HepG2 (cell line): ENCODE measurements around the gene PSEN2. TPM values are rescaled to one million over a fixed set of nuclear protein-coding genes. Genes with fewer than 3 reads are reported as not detected.
"Not testable (repeated sequence)": the region's sequence is repeated elsewhere in the genome, so short reads cannot be mapped to it uniquely, and the experiment has no call there.

Source experiments
- ATAC-seq: fragments of 200-7000 bp; cut with Tn5 transposase; 3 replicates; pipeline ENCODE4 v1.9.1; 2020; ENCODE audit warnings: mild to moderate bottlenecking, moderate library complexity
- BruUV-seq: library from RNA; stranded (reverse); fragments of 400-500 nt; replicated peaks from 2 replicates; lab custom pipeline; 2021; lab: Mats Ljungman, UMichigan
- CTCF ChIA-PET: fragments of 300-600 bp; formaldehyde crosslinking; extraction: SDS; loops from one replicate; lab custom pipeline; 2021; ENCODE audit warnings: low total read pairs, inconsistent platforms, low intra/inter-chr PET ratio; lab: Yijun Ruan, JAX
- POLR2A ChIA-PET: fragments of 350-600 bp; sonication (Branson Sonifier 250); formaldehyde crosslinking; loops from one replicate; lab custom pipeline; 2020; ENCODE audit warnings: antibody characterized with exemption, inconsistent platforms; lab: Yijun Ruan, JAX
- DNase-seq: peaks from one replicate; pipeline ENCODE4 v3.0.0-alpha.2; 2015; ENCODE audit warnings: low spot score
- FAIRE-seq: peaks from 3 replicates; lab custom pipeline; 2011; peaks lifted over from hg19 to GRCh38; lab: Jason Lieb, UNC
- H2AFZ ChIP-seq: one replicate; pipeline ENCODE4 v1.6.1; 2011; ENCODE audit warnings: low read length, inconsistent platforms
- H3K27ac ChIP-seq: fragments of 300-600 bp; 3 replicates; pipeline ENCODE4 v1.8.0; 2011; ENCODE audit warnings: mixed run types, mild to moderate bottlenecking, mixed read lengths, low read length, inconsistent platforms; ENCODE audit not compliant: insufficient read depth; ENCODE audit errors: extremely low read length
- H3K27me3 ChIP-seq, 2 experiments: fragments of 200-600 bp in 1 of 2; 2 replicates in 1 of 2; 3 replicates in 1 of 2; pipeline versions ENCODE4 v1.6.0 to v1.8.0; 2011; ENCODE audit warnings: low read length in 2 of 2, mild to moderate bottlenecking in 2 of 2, moderate library complexity in 2 of 2, inconsistent platforms in 1 of 2; ENCODE audit not compliant: insufficient read depth in 2 of 2, control insufficient read depth in 1 of 2
- H3K36me3 ChIP-seq, 2 experiments: fragments of 200-600 bp in 1 of 2; replicated peaks in 1 of 2; 2 replicates in 1 of 2; 3 replicates in 1 of 2; pipeline versions ENCODE4 v1.5.1 to v1.8.0; 2011; ENCODE audit warnings: low read length in 2 of 2, inconsistent platforms in 1 of 2; ENCODE audit not compliant: insufficient read depth in 2 of 2, control insufficient read depth in 1 of 2
- H3K4me1 ChIP-seq: 2 replicates; pipeline ENCODE4 v1.5.1; 2012; ENCODE audit warnings: low read length, inconsistent platforms; ENCODE audit not compliant: insufficient read depth
- H3K4me2 ChIP-seq: 2 replicates; pipeline ENCODE4 v1.6.0; 2011; ENCODE audit warnings: low read depth, low read length, inconsistent platforms
- H3K4me3 ChIP-seq, 3 experiments: fragments of 200-600 bp in 1 of 3; sonication (generic), shearing (Covaris generic) in 1 of 3; replicated peaks in 1 of 3; 2 replicates each; pipeline ENCODE4 v1.5.1; 2011 to 2016; ENCODE audit warnings: low read length in 3 of 3, inconsistent platforms in 2 of 3, low read depth in 2 of 3, mild to moderate bottlenecking in 2 of 3, control low read depth in 1 of 3, mixed read lengths in 1 of 3; ENCODE audit not compliant: insufficient read depth in 1 of 3
- H3K79me2 ChIP-seq: one replicate; pipeline ENCODE4 v1.6.1; 2011; ENCODE audit warnings: low read length, inconsistent platforms; ENCODE audit not compliant: insufficient read depth
- H3K9ac ChIP-seq: 2 replicates; pipeline ENCODE4 v1.6.0; 2011; ENCODE audit warnings: mild to moderate bottlenecking, low read depth, low read length, inconsistent platforms; ENCODE audit not compliant: insufficient read depth
- H3K9me3 ChIP-seq: 2 replicates; pipeline ENCODE4 v1.5.1; 2012; ENCODE audit warnings: mild to moderate bottlenecking, low read length
- H4K20me1 ChIP-seq: 2 replicates; pipeline ENCODE4 v1.6.0; 2011; ENCODE audit warnings: inconsistent platforms, mild to moderate bottlenecking, low read length, moderate library complexity; ENCODE audit not compliant: insufficient read depth
- PATZ1 ChIP-seq: sonication (generic); formaldehyde crosslinking; IDR thresholded peaks from 2 replicates; pipeline ENCODE4 v1.4.0; 2020; ENCODE audit warnings: missing genetic modification reagents
- ZFP37 ChIP-seq: sonication (generic); formaldehyde crosslinking; IDR thresholded peaks from 2 replicates; pipeline ENCODE4 v1.4.0; 2020; ENCODE audit warnings: missing genetic modification reagents, borderline replicate concordance
- ZNF160 ChIP-seq: sonication (generic); formaldehyde crosslinking; IDR thresholded peaks from 2 replicates; pipeline ENCODE4 v1.8.0; 2022; ENCODE audit warnings: mild to moderate bottlenecking, inconsistent platforms, missing genetic modification reagents
- ZNF235 ChIP-seq: sonication (generic); formaldehyde crosslinking; IDR thresholded peaks from 2 replicates; pipeline ENCODE4 v1.8.1; 2023; ENCODE audit warnings: mild to moderate bottlenecking, missing genetic modification reagents, borderline replicate concordance
- ZNF296 ChIP-seq: sonication (generic); formaldehyde crosslinking; conservative IDR thresholded peaks from 2 replicates; pipeline ENCODE4 v1.5.0; 2020; ENCODE audit warnings: mild to moderate bottlenecking, missing genetic modification reagents
- ZNF543 ChIP-seq: sonication (generic); formaldehyde crosslinking; IDR thresholded peaks from 2 replicates; pipeline ENCODE4 v1.4.0; 2020; ENCODE audit warnings: mild to moderate bottlenecking, missing genetic modification reagents
- ZNF709 ChIP-seq: sonication (generic); formaldehyde crosslinking; IDR thresholded peaks from 2 replicates; pipeline ENCODE4 v1.5.0; 2020; ENCODE audit warnings: mild to moderate bottlenecking, missing genetic modification reagents
- WGBS: methylation state at CpG from one replicate; pipeline ENCODE4 v1.1.6; 2017; ENCODE audit warnings: low lambda C conversion rate; 5-methylcytosine and 5-hydroxymethylcytosine counted together
- in situ Hi-C: cut with HindIII; loops from 2 replicates; pipeline ENCODE4 v1.10.0; 2017; ENCODE audit warnings: low pct_unique_long_range_greater_than_20kb; ENCODE audit not compliant: extremely low pct_ligation_motif_present
- intact Hi-C: fragments of 100-400 bp; cut with micrococcal nuclease; formaldehyde crosslinking; loops from one replicate; pipeline ENCODE4 v1.10.0; 2022; ENCODE audit not compliant: unreplicated experiment
- polyA plus RNA-seq, 8 experiments: library from polyadenylated mRNA; depleted of rRNA in 3 of 8; stranded (reverse) in 7 of 8; unstranded in 1 of 8; fragments of >200 nt; fragmentation: Illumina TruSeq in 4 of 8; extraction: Trizol in 4 of 8; gene quantifications; 2 replicates each; pipeline versions ENCODE4 v1.2.1 to v1.2.3, GENCODE V29; 2011 to 2016; ENCODE audit warnings: low read depth in 4 of 8, missing spikeins in 1 of 8, mixed read lengths in 1 of 8; ENCODE audit not compliant: insufficient read depth in 1 of 8
- total RNA-seq, 5 experiments: library from RNA; depleted of rRNA; stranded (reverse); fragments of >200 nt; fragmentation: Illumina TruSeq; extraction: Trizol; gene quantifications; 2 replicates each; pipeline ENCODE4 v1.2.3, GENCODE V29; 2016; ENCODE audit warnings: low read depth in 1 of 5

PSEN2 gene
- total and polyA plus RNA-seq, 2 of the 13 experiments (the other 11 are each of a cell fraction or from before 2014, with no cell fraction given): 5.9 to 13.1 TPM

DNA sequence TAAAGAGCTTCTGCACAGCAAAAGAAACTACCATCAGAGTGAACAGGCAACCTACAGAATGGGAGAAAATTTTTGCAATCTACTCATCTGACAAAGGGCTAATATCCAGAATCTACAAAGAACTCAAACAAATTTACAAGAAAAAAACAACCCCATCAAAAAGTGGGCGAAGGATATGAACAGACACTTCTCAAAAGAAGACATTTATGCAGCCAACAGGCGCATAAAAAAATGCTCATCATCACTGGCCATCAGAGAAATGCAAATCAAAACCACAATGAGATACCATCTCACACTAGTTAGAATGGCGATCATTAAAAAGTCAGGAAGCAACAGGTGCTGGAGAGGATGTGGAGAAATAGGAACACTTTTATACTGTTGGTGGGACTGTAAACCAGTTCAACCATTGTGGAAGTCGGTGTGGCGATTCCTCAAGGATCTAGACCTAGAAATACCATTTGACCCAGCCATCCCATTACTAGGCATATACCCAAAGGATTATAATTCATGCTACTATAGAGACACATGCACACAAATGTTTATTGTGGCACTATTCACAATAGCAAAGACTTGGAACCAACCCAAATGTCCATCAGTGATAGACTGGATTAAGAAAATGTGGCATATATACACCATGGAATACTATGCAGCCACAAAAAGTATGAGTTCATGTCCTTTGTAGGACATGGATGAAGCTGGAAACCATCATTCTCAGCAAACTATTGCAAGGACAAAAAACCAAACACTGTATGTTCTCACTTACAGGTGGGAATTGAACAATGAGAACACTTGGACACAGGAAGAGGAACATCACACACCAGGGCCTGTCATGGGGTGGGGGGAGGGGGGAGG is 59.1 kb downstream of the PSEN2 start:
- H2AFZ ChIP-seq, H3K4me1 ChIP-seq, ATAC-seq, H3K27me3 ChIP-seq, H3K4me2 ChIP-seq, H3K79me2 ChIP-seq, in situ Hi-C loops, FAIRE-seq, DNase-seq, H3K4me3 ChIP-seq, H3K36me3 ChIP-seq, H3K9ac ChIP-seq, H4K20me1 ChIP-seq, H3K27ac ChIP-seq, H3K9me3 ChIP-seq, CTCF ChIA-PET, BruUV-seq: not testable (repeated sequence)
- WGBS: 40% methylated on average over 5 of the region's 5 CpGs
- intact Hi-C loops: loop anchor here (10.0 kb wide), 1 partner anchor 1155 kb away; the partner anchor contains the start of gene ARF1
- POLR2A ChIA-PET: interaction anchor here (1.0 kb wide), 1 partner anchor 9 kb away, joined by 3 read pairs; no protein-coding TSS in a partner anchor

DNA sequence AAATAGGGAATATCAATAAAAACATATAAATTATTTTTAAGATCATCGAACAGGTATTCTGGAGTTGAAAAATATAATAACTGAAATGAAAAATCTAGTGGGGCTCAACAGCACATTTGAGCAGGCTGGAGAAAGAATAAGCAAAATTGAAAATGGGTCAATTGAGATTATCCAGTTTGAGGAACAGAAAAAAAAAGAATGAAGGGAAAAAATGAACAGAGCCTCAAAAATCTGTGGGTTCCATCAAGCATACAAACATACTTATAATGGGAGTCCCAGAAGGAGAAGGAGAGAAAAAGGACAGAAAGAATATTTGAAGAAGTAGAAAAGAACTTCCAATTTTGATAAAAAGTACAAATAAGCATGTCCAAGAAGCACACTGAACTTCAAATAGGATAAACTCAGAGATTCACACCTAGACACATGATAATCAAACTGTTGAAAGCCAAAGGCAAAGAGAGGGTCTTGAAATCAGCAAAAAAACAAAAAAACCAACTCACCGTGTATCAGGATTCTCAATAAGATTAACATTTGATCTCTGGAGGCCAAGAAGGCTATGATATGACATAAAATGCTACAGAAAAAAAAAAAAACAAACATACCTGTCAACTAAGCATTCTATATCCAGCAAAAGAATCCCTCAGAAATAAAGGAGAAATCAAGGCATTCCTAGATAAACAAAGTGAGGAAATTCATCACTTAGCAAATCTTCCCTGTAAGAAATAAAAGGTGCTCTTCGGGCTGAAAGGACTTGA is 64.2 kb downstream of the PSEN2 start:
- Histone ChIP-seq H3K9me3 (peaks cover 14% of the 10 kb centered on the region), H3K9ac (no peak overlapping the region), H3K4me3 (no peak overlapping the region), H3K4me2 (no peak overlapping the region), H3K27ac (no peak overlapping the region), H2AFZ (no peak overlapping the region), H3K36me3 (no peaks in the 10 kb centered on the region), H3K4me1 (peaks cover 17% of the 10 kb centered on the region), H3K27me3 (no peaks in the 10 kb centered on the region), H4K20me1 (no peaks in the 10 kb centered on the region), H3K79me2 (no peaks in the 10 kb centered on the region)
- CTCF ChIA-PET: no interaction called here
- BruUV-seq: no TSS peak
- intact Hi-C loops (loop anchor here (10.0 kb wide), 1 partner anchor 1150 kb away; the partner anchor contains the start of gene ARF1), in situ Hi-C loops (no loop called here)
- TF ChIP-seq ZNF709 (CRISPR knock-in tag): peak; percentile 95; the same call in 1 of the 2 replicates
- TF ChIP-seq ZFP37: no peak
- TF ChIP-seq ZNF235 (CRISPR knock-in tag): no peak
- TF ChIP-seq ZNF296 (CRISPR knock-in tag): no peak
- TF ChIP-seq PATZ1 (CRISPR knock-in tag): no peak
- TF ChIP-seq ZNF160 (CRISPR knock-in tag): peak; percentile 98
- TF ChIP-seq ZNF543 (CRISPR knock-in tag): no peak
- no peak for DNase-seq
- POLR2A ChIA-PET: no interaction called here
- ATAC-seq: no peak
- FAIRE-seq: no peak
- WGBS: 94% methylated on average over 3 of the region's 3 CpGs
